OCI-LY7 (cell line): ENCODE measurements around the gene UTS2R.

Experiments
- EZH2phosphoT487 ChIP-seq: fragments of 200-600 bp; sonication (generic); IDR thresholded peaks from 2 replicates; pipeline ENCODE4 v1.6.1; 2018; ENCODE audit warnings: low read depth, borderline replicate concordance, mild to moderate bottlenecking, mixed run types, antibody characterized with exemption, low read length, moderate library complexity, mixed read lengths
- TF ChIP-seq, protein P1 (sequence below): fragments of 200-600 bp; sonication (generic); conservative IDR thresholded peaks from 2 replicates; pipeline ENCODE4 v1.5.1; 2014; ENCODE audit warnings: mild to moderate bottlenecking, antibody characterized with exemption, low read length, moderate library complexity, mixed read lengths

GRCh38 chr17:82367724-82368524, 3.6 kb upstream of the UTS2R start:
- TF ChIP-seq, protein P1, sequence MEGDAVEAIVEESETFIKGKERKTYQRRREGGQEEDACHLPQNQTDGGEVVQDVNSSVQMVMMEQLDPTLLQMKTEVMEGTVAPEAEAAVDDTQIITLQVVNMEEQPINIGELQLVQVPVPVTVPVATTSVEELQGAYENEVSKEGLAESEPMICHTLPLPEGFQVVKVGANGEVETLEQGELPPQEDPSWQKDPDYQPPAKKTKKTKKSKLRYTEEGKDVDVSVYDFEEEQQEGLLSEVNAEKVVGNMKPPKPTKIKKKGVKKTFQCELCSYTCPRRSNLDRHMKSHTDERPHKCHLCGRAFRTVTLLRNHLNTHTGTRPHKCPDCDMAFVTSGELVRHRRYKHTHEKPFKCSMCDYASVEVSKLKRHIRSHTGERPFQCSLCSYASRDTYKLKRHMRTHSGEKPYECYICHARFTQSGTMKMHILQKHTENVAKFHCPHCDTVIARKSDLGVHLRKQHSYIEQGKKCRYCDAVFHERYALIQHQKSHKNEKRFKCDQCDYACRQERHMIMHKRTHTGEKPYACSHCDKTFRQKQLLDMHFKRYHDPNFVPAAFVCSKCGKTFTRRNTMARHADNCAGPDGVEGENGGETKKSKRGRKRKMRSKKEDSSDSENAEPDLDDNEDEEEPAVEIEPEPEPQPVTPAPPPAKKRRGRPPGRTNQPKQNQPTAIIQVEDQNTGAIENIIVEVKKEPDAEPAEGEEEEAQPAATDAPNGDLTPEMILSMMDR, result no peak
- no peak for TF ChIP-seq EZH2phosphoT487
